Suprapubic skin (tissue), 3 donors: ENCODE measurements around the gene FLNA.

ENCODE experiments used
- POLR2A ChIP-seq, 2 donors: fragments of 450-650 bp; IDR thresholded peaks; one replicate each; pipeline ENCODE4 v1.6.1; 2017; ENCODE audit warnings: antibody characterized with exemption in 2 of 2, mild to moderate bottlenecking in 2 of 2, moderate library complexity in 2 of 2
- TF ChIP-seq, protein P1 (sequence below), 2 donors: fragments of 200-600 bp in 1 of 2; fragments of 450-650 bp in 1 of 2; sonication (generic) in 1 of 2; IDR thresholded peaks; one replicate each; pipeline ENCODE4 v1.5.1; 2016 to 2019; ENCODE audit warnings: antibody characterized with exemption in 2 of 2, mild to moderate bottlenecking in 1 of 2, moderate library complexity in 1 of 2

DNA sequence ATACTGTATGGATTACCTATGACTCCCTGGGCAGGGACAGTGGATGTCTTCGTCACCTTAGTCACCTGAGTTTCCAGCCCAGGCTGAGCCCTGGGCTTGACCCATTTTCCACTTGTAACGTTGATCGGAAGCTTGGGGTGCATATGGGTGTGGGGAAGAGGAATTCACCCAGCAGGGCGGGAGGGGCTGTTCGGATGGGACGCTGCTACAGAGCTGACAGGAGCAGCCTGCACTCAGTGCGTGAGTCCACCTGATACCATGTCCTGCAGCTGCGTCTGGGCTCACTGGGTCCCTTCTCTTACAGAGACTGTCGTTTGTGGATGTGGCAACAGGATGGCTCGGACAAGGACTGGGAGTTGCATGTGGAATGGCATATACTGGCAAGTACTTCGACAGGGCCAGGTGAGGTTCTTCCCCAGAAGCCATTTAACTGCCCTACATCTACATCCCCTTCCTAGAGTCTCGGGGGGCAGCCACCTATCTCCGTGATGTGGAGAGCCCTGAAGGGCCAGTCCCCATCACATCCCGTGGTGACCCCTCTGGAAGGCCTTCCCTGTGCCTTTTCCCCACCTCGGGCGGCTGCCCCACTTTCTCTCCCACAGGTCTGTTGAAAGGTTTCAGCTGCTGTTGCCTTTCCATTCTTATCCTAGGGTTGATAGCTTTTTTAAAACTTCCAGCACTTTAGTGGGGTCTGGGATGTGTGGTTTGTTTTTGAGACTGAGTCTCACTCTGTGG, 65.2 kb downstream of the FLNA start:
- TF ChIP-seq, protein P1, sequence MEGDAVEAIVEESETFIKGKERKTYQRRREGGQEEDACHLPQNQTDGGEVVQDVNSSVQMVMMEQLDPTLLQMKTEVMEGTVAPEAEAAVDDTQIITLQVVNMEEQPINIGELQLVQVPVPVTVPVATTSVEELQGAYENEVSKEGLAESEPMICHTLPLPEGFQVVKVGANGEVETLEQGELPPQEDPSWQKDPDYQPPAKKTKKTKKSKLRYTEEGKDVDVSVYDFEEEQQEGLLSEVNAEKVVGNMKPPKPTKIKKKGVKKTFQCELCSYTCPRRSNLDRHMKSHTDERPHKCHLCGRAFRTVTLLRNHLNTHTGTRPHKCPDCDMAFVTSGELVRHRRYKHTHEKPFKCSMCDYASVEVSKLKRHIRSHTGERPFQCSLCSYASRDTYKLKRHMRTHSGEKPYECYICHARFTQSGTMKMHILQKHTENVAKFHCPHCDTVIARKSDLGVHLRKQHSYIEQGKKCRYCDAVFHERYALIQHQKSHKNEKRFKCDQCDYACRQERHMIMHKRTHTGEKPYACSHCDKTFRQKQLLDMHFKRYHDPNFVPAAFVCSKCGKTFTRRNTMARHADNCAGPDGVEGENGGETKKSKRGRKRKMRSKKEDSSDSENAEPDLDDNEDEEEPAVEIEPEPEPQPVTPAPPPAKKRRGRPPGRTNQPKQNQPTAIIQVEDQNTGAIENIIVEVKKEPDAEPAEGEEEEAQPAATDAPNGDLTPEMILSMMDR (IDR thresholded peaks at IDR 0.05): no peak
- TF ChIP-seq POLR2A (IDR thresholded peaks at IDR 0.05): no peak
